Activated CD8-positive, alpha-beta memory T cell treated with anti-CD3 and anti-CD28 coated beads, Interleukin-2, amount 50 U/mL, for 4 hours (primary cell): ENCODE measurements around the gene PAGR1.
"Not testable (repeated sequence)": the region's sequence is repeated elsewhere in the genome, so short reads cannot be mapped to it uniquely, and the experiment has no call there.

Experiments
- DNase-seq: peaks from one replicate; pipeline ENCODE4 v3.0.0-alpha.2; 2020

PAGR1 gene

GRCh38 chr16:29793153-29793552 is 22.8 kb upstream of the PAGR1 start:
- not testable (repeated sequence) for DNase-seq

- DNase-seq, result no peak
These were observed 21.7 kb upstream of the PAGR1 start for GRCh38 chr16:29794231-29794710.

- DNase-seq, result no peak
These were observed 13.5 kb upstream of the PAGR1 start for GRCh38 chr16:29802416-29802935.

GRCh38 chr16:29804020-29804419 is 11.9 kb upstream of the PAGR1 start:
- DNase-seq, result no peak

- no peak for DNase-seq
These were observed 11.3 kb upstream of the PAGR1 start for GRCh38 chr16:29804455-29805231.

GRCh38 chr16:29805232-29806098 is 10.5 kb upstream of the PAGR1 start:
- peak; percentile 97 for DNase-seq

- peak; percentile 75 for DNase-seq
These were observed 9.8 kb upstream of the PAGR1 start, which contains the start of gene MAZ for GRCh38 chr16:29806099-29806579. Gene MAZ, plus strand, starts transcription at chr16:29806529. Its CDS starts 173 bp downstream, at chr16:29806702.

DNA sequence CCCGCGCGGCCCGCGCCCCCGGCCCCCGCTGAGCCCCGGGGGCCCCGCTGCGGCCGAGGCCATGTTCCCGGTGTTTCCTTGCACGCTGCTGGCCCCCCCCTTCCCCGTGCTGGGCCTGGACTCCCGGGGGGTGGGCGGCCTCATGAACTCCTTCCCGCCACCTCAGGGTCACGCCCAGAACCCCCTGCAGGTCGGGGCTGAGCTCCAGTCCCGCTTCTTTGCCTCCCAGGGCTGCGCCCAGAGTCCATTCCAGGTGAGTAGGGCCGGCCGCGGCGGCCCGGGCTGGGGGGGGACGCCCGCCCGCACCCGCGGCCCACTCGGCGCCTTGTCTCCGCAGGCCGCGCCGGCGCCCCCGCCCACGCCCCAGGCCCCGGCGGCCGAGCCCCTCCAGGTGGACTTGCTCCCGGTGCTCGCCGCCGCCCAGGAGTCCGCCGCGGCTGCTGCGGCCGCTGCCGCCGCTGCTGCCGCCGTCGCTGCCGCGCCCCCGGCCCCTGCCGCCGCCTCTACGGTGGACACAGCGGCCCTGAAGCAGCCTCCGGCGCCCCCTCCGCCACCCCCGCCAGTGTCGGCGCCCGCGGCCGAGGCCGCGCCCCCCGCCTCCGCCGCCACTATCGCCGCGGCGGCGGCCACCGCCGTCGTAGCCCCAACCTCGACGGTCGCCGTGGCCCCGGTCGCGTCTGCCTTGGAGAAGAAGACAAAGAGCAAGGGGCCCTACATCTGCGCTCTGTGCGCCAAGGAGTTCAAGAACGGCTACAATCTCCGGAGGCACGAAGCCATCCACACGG is 9.1 kb upstream of the PAGR1 start:
- DNase-seq, result peak; percentile 63

- peak; percentile 89 for DNase-seq
These were observed 8.3 kb upstream of the PAGR1 start for GRCh38 chr16:29807426-29808218.

DNA sequence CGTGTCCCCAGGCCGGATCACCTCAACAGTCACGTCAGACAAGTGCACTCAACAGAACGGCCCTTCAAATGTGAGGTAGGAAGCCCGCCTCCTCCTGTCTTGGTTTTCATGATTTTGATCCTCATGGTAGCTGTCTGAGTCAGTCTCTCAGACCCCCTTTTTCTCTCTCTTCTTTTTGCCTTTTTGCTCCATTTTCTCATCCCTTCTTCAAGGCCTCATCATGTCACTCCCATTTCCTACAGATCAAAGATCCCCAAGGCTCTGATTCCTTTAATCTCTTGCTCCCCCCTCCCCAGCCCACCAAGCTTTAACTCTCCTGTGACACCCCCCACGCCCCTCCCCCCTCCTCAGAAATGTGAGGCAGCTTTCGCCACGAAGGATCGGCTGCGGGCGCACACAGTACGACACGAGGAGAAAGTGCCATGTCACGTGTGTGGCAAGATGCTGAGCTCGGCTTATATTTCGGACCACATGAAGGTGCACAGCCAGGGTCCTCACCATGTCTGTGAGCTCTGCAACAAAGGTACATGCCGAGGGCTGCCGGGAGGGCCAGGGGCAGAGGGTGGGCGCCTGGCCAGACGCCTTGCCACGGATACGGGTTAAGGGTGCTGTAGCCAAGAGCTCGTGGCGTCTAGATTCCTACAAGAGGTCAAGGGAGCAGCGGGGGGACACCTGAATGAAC is 7.6 kb upstream of the PAGR1 start:
- peak; percentile 54 for DNase-seq

- no peak for DNase-seq
These were observed 6.8 kb upstream of the PAGR1 start for GRCh38 chr16:29809031-29809747.

DNA sequence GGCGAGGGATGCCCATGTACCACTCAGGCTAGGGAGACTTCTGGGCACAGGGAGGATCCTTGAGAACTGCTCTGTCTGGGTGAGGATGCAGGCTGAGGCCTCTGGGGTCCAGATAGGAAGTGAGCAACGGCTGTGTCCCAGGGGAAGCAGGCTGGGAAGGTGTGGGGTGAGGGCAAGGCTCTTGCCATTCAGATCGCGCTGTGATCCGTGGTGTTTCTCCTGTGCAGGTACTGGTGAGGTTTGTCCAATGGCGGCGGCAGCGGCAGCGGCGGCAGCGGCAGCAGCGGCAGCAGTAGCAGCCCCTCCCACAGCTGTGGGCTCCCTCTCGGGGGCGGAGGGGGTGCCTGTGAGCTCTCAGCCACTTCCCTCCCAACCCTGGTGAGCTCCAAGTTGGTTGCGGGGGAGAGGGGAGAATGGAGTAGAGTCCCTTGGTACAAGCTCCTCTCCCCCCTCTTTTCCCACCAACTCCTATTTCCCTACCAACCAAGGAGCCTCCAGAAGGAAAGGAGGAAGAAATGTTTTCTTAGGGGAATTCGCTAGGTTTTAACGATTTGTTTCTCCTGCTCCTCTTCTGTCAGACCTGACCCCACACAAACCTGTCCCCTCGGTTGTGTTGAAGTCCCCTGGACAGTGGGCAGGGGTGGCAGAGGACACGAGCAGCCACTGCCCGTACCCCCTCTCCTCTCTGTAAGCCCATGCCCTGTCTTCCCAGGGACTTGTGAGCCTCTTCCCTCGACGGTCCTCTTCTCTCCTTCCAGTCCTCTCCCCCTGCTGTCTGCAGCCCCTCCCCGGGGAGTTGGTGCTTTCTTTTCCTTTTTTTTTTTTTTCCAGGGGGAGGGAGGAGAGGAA is 5.9 kb upstream of the PAGR1 start:
- peak; percentile 64 for DNase-seq

GRCh38 chr16:29810699-29811169 is 5.2 kb upstream of the PAGR1 start:
- no peak for DNase-seq

DNA sequence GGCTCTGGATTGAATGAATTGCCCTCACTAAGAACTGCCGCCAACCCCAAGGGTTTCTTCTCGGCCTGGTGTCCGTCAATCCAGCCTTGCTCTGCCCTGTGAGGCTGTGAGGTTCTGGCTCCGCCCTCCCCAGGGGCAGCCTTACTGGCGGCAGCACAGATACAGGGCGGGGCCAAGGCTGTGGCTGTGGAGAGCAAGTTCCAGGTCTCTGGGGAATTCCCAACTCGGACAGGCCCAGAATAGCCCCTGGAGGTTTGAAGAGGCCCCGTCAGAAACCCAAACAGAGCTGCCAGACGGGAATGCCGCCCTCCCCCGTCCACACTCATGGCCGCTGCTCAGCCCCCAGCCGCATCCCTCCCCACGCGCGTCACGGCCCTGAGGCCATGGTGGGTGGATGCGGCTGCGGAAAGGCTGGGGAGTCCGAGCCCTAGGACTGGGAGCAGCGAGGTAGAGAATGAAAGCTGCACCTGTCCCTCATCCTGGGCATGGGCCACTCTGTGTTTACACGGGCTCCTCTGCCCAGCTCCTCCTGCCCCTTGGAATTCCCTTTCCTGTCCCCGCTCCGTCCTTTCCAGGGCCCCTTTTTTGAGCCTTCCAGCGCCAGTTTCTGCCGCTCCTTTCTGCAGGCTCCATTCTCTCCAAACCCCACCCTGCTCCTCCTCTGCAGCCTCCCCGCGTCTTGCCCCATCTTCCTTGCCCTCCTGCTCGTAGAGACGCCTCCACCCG is 4.6 kb upstream of the PAGR1 start:
- peak; percentile 68 for DNase-seq

DNA sequence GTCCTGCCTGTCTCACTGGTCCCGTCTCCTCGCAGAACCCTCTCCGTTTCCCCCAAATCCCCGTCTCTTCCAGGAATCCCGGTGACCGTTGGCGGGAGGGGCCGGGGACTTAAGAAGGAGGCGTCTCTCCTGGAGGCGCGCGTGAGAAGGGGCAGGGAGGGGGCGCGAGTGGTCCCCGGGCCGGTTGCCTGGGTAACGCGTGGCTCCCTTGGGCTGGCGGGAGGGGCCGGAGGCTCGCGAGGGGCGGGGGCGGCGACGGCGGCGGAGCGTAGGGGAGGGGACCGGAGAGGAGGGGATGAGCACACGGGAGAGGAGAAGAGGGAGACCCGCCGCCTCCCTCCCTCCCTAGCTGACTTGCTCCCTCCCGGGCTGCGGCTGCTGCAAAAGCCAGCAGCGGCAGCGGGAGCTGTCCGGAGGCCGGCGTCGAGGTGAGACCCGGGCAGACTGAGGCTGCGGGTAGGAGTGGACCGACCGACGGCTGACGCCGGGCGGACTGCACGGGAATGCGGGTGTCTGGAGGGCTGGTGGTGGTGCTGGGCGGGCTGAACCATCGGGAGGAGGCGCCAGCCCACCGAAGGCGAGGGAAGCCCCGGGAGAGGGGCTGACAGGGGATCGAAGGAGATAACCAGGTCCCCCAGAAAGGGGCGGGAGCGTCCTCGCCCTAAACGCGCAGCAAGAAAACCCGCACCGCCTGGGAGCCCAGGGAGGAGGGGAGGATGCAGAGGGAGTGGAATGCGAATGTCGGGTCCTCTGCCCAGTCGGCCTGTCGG is 3.9 kb upstream of the PAGR1 start, which contains the start of gene PRRT2:
TSS of gene PRRT2 (plus strand) at position 298 of the 770 bp plus-strand sequence. CDS start 862 bp downstream, outside the sequence.
- DNase-seq, result peak; percentile 52

DNA sequence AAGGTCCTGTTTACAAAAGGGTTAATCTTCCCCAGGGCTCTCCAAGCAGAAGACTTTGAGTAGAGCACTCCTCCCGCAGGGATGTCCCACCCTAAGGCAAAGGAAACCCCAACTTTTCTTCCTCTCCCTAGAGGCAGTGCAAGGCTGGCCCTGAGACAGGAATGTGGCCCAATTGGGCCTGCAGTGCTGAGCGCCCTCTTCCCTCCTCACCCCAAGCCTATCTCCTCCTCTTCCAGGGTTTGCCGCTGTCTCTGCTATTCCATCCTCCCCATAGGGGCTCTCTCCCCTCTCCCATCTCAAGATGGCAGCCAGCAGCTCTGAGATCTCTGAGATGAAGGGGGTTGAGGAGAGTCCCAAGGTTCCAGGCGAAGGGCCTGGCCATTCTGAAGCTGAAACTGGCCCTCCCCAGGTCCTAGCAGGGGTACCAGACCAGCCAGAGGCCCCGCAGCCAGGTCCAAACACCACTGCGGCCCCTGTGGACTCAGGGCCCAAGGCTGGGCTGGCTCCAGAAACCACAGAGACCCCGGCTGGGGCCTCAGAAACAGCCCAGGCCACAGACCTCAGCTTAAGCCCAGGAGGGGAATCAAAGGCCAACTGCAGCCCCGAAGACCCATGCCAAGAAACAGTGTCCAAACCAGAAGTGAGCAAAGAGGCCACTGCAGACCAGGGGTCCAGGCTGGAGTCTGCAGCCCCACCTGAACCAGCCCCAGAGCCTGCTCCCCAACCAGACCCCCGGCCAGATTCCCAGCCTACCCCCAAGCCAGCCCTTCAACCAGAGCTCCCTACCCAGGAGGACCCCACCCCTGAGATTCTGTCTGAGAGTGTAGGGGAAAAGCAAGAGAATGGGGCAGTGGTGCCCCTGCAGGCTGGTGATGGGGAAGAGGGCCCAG is 3.0 kb upstream of the PAGR1 start:
- DNase-seq, result no peak
